Liver (tissue), 10 donors: Measurements from ENCODE around the gene TMEM131. TPM values are rescaled to one million over a fixed set of nuclear protein-coding genes. Genes with fewer than 3 reads are reported as not detected.

Source experiments
- DNase-seq: peaks from one replicate; pipeline ENCODE4 v3.0.0-alpha.2; 2017; ENCODE audit warnings: low spot score
- H3K27ac ChIP-seq, 2 donors: one replicate each; pipeline ENCODE4 v1.7.0; 2013; ENCODE audit warnings: inconsistent platforms in 2 of 2, low read length in 2 of 2, control low read depth in 1 of 2, low read depth in 1 of 2, mild to moderate bottlenecking in 1 of 2
- H3K27me3 ChIP-seq, 4 donors: one replicate each; pipeline versions ENCODE4 v1.6.1 to v1.7.0; 2013; ENCODE audit warnings: low read length in 3 of 4, inconsistent platforms in 1 of 4, mild to moderate bottlenecking in 1 of 4, moderate library complexity in 1 of 4; ENCODE audit not compliant: control insufficient read depth in 4 of 4, insufficient read depth in 4 of 4
- H3K36me3 ChIP-seq, 4 donors: one replicate each; pipeline versions ENCODE4 v1.6.1 to v1.7.0; 2013; ENCODE audit warnings: low read length in 3 of 4, mild to moderate bottlenecking in 3 of 4, low read depth in 1 of 4, moderate library complexity in 1 of 4; ENCODE audit not compliant: control insufficient read depth in 4 of 4, insufficient read depth in 3 of 4
- H3K4me1 ChIP-seq, 4 donors: one replicate each; pipeline versions ENCODE4 v1.6.1 to v1.7.0; 2013; ENCODE audit warnings: low read length in 3 of 4, mild to moderate bottlenecking in 3 of 4, moderate library complexity in 1 of 4; ENCODE audit not compliant: control insufficient read depth in 4 of 4, insufficient read depth in 4 of 4
- H3K4me3 ChIP-seq, 3 donors: one replicate each; pipeline versions ENCODE4 v1.6.1 to v1.7.0; 2013; ENCODE audit warnings: low read length in 3 of 3, control low read depth in 1 of 3, low read depth in 1 of 3, mild to moderate bottlenecking in 1 of 3
- H3K9ac ChIP-seq, 2 donors: one replicate each; pipeline ENCODE4 v1.7.0; 2013; ENCODE audit warnings: low read length in 2 of 2, mild to moderate bottlenecking in 2 of 2, moderate library complexity in 2 of 2, control low read depth in 1 of 2, low read depth in 1 of 2
- H3K9me3 ChIP-seq, 4 donors: one replicate each; pipeline versions ENCODE4 v1.6.1 to v1.7.0; 2013; ENCODE audit warnings: low read length in 3 of 4; ENCODE audit not compliant: control insufficient read depth in 4 of 4
- CTCF ChIP-seq: fragments of 150-350 bp; IDR thresholded peaks from 2 replicates; pipeline ENCODE4 v1.5.1; 2017; ENCODE audit warnings: improper control_type of control experiment, low read depth, low read length; ENCODE audit not compliant: missing input control
- FOXA2 ChIP-seq: IDR thresholded peaks from 2 replicates; pipeline ENCODE4 v1.6.1; 2016; ENCODE audit warnings: antibody characterized with exemption
- GABPA ChIP-seq, 2 donors: IDR thresholded peaks in 1 of 2; conservative IDR thresholded peaks in 1 of 2; 2 replicates each; pipeline ENCODE4 v1.6.1; 2016; ENCODE audit warnings: antibody characterized with exemption in 2 of 2, mild to moderate bottlenecking in 1 of 2, moderate library complexity in 1 of 2
- NR2F2 ChIP-seq: IDR thresholded peaks from 2 replicates; pipeline ENCODE4 v1.6.1; 2016; ENCODE audit warnings: antibody characterized with exemption
- RAD21 ChIP-seq, 2 donors: IDR thresholded peaks; 2 replicates each; pipeline ENCODE4 v1.6.1; 2016; ENCODE audit warnings: antibody characterized with exemption in 2 of 2, mild to moderate bottlenecking in 2 of 2
- REST ChIP-seq: IDR thresholded peaks from 2 replicates; pipeline ENCODE4 v1.6.1; 2016; ENCODE audit warnings: antibody characterized with exemption, mild to moderate bottlenecking
- ZBTB33 ChIP-seq: IDR thresholded peaks from 2 replicates; pipeline ENCODE4 v1.6.1; 2016; ENCODE audit warnings: antibody characterized with exemption
- WGBS: extraction: QIAGEN DNeasy Blood & Tissue Kit; methylation state at CpG from one replicate; pipeline ENCODE4 v1.1.7; 2013; 5-methylcytosine and 5-hydroxymethylcytosine counted together
- polyA plus RNA-seq, 2 donors: library from polyadenylated mRNA; stranded (reverse) in 1 of 2; unstranded in 1 of 2; fragments of 200-250 nt in 1 of 2; fragments of >200 nt in 1 of 2; fragmentation: Nextera tagmentation in 1 of 2; extraction: Ambion mirVana in 1 of 2; gene quantifications; one replicate each; pipeline versions ENCODE4 v1.2.1 to v1.2.3, GENCODE V29; 2013 to 2015
- small RNA-seq: library from RNA; depleted of rRNA; stranded (forward); fragments of <200 nt; gene quantifications from one replicate; pipeline ENCODE3, GENCODE V24; 2014
- total RNA-seq, 2 donors: library from RNA; depleted of rRNA; stranded (reverse); fragments of >200 nt; gene quantifications; one replicate each; pipeline ENCODE4 v1.2.3, GENCODE V29; 2014
- donor health status: healthy.
- donor health status: healthy.
- donor health status: healthy.
- donor health status: healthy.
- donor health status: healthy.

TMEM131 gene
- total and polyA plus RNA-seq, 4 donors = 6.1 to 22.8 (median 11.2) TPM

GRCh38 chr2:97706708-97707345 lies 288.9 kb downstream of the TMEM131 start:
- no peaks in the 10 kb centered on the region for H3K27me3 ChIP-seq
- H3K9me3 ChIP-seq = no peaks in the 10 kb centered on the region
- no peak overlapping the region for H3K27ac ChIP-seq
- H3K9ac ChIP-seq = no peak overlapping the region
- no peak for DNase-seq
- WGBS = 76% methylated on average over 11 of the region's 11 CpGs
- no peak overlapping the region for H3K4me3 ChIP-seq
- H3K36me3 ChIP-seq = no peaks in the 10 kb centered on the region
- H3K4me1 ChIP-seq = peaks cover 0 to 3% (median 0%) of the 10 kb centered on the region in 4 donors
- no peak for TF ChIP-seq REST
- TF ChIP-seq FOXA2 = no peak
- TF ChIP-seq NR2F2 = no peak
- no peak for TF ChIP-seq GABPA (IDR thresholded peaks at IDR 0.05 in 1 of 2, conservative IDR thresholded peaks at IDR 0.05 in 1 of 2)
- TF ChIP-seq RAD21 (IDR thresholded peaks at IDR 0.05) = no peak
- no peak for TF ChIP-seq ZBTB33
- no peak for TF ChIP-seq CTCF

Small RNAs within 50 kb of the gene (small RNA-seq; reads per million reads assigned to genes)
- not detected for gene HMGN1P36
- not detected for gene RNU7-96P

Other genes starting within 250 kb of the TMEM131 start
- gene VWA3B, start 91.2 kb upstream of the TMEM131 start, total RNA-seq = not detected
- gene VWA3B, start 91.2 kb upstream of the TMEM131 start, polyA plus RNA-seq = under 1 TPM in 1 of 2 donors, not detected in 1; 0.08 TPM